ENCODE measurements around the gene NPR3. TPM values are rescaled to one million over a fixed set of nuclear protein-coding genes. Genes with fewer than 3 reads are reported as not detected.

Gene NPR3
- 3.3 to 4.1 TPM (median 3.8 TPM) in 3 replicates for total RNA-seq

- DNase-seq (ENCODE audit: low spot score in 2 of 2, unreplicated experiment in 2 of 2), result no peak
- peak within 1 kb of the TSS; percentile 70 for H3K4me3 Mint-ChIP-seq
- no peaks in the 10 kb centered on the region for H3K36me3 Mint-ChIP-seq
- no peak for TF ChIP-seq CTCF (IDR thresholded peaks at IDR 0.05; ENCODE audit: unreplicated experiment)
- H3K9me3 Mint-ChIP-seq, result no peaks in the 10 kb centered on the region
- no peak within 1 kb of the TSS for H3K27ac Mint-ChIP-seq
- H3K4me1 Mint-ChIP-seq, result peaks cover 37% of the 10 kb centered on the region
- H3K27me3 Mint-ChIP-seq (ENCODE audit: low read depth), result peaks cover 86% of the 10 kb centered on the region
Measured at GRCh38 chr5:32710550-32711361, at the start of gene NPR3. NPR3 (plus strand) TSS chr5:32711321; CDS start chr5:32711777, 456 bp downstream.

GRCh38 chr5:32664523-32664922 lies 46.6 kb upstream of the NPR3 start:
- peaks cover 28% of the 10 kb centered on the region for H3K9me3 Mint-ChIP-seq
- H3K4me1 Mint-ChIP-seq, result no peaks in the 10 kb centered on the region
- DNase-seq (ENCODE audit: low spot score in 2 of 2, unreplicated experiment in 2 of 2), result no peak
- no peak overlapping the region for H3K4me3 Mint-ChIP-seq
- no peak overlapping the region for H3K27ac Mint-ChIP-seq
- TF ChIP-seq CTCF (IDR thresholded peaks at IDR 0.05; ENCODE audit: unreplicated experiment), result no peak
- peaks cover 3% of the 10 kb centered on the region for H3K36me3 Mint-ChIP-seq
- peaks cover 27% of the 10 kb centered on the region for H3K27me3 Mint-ChIP-seq (ENCODE audit: low read depth)

GRCh38 chr5:32668552-32668951 lies 42.6 kb upstream of the NPR3 start:
- H3K27ac Mint-ChIP-seq, result no peak overlapping the region
- peaks cover 33% of the 10 kb centered on the region for H3K9me3 Mint-ChIP-seq
- no peak for TF ChIP-seq CTCF (IDR thresholded peaks at IDR 0.05; ENCODE audit: unreplicated experiment)
- no peak overlapping the region for H3K4me3 Mint-ChIP-seq
- peaks cover 21% of the 10 kb centered on the region for H3K27me3 Mint-ChIP-seq (ENCODE audit: low read depth)
- no peak for DNase-seq (ENCODE audit: low spot score in 2 of 2, unreplicated experiment in 2 of 2)
- peaks cover 4% of the 10 kb centered on the region for H3K36me3 Mint-ChIP-seq
- H3K4me1 Mint-ChIP-seq, result no peaks in the 10 kb centered on the region

- H3K27me3 Mint-ChIP-seq (ENCODE audit: low read depth), result peaks cover 1% of the 10 kb centered on the region
- no peak overlapping the region for H3K4me3 Mint-ChIP-seq
- no peak for DNase-seq (ENCODE audit: low spot score in 2 of 2, unreplicated experiment in 2 of 2)
- peaks cover 4% of the 10 kb centered on the region for H3K36me3 Mint-ChIP-seq
- no peak for TF ChIP-seq CTCF (IDR thresholded peaks at IDR 0.05; ENCODE audit: unreplicated experiment)
- H3K27ac Mint-ChIP-seq, result no peak overlapping the region
- peaks cover 39% of the 10 kb centered on the region for H3K9me3 Mint-ChIP-seq
- H3K4me1 Mint-ChIP-seq, result no peaks in the 10 kb centered on the region
Measured at GRCh38 chr5:32673272-32673671, 37.8 kb upstream of the NPR3 start.

- H3K27ac Mint-ChIP-seq, result no peak overlapping the region
- TF ChIP-seq CTCF (IDR thresholded peaks at IDR 0.05; ENCODE audit: unreplicated experiment), result no peak
- peaks cover 22% of the 10 kb centered on the region for H3K9me3 Mint-ChIP-seq
- no peak overlapping the region for H3K4me3 Mint-ChIP-seq
- H3K4me1 Mint-ChIP-seq, result no peaks in the 10 kb centered on the region
- peaks cover 9% of the 10 kb centered on the region for H3K27me3 Mint-ChIP-seq (ENCODE audit: low read depth)
- peaks cover under 1% of the 10 kb centered on the region for H3K36me3 Mint-ChIP-seq
- no peak for DNase-seq (ENCODE audit: low spot score in 2 of 2, unreplicated experiment in 2 of 2)
Measured at GRCh38 chr5:32677023-32677422, 34.1 kb upstream of the NPR3 start.
